M059J (cell line): ENCODE results near the gene LRR1. TPM values are rescaled to one million over a fixed set of nuclear protein-coding genes. Genes with fewer than 3 reads are reported as not detected.
"Not testable (repeated sequence)": the region's sequence is repeated elsewhere in the genome, so short reads cannot be mapped to it uniquely, and the experiment has no call there.

Source experiments
- DNase-seq: peaks from one replicate; pipeline ENCODE4 v3.0.0-alpha.2; 2012; ENCODE audit warnings: low read depth
- total RNA-seq: library from RNA; depleted of rRNA; stranded (reverse); fragments of >200 nt; shearing (Covaris generic); gene quantifications from 2 replicates; pipeline ENCODE4 v1.2.3, GENCODE V29; 2014

Gene LRR1
- total RNA-seq, 1 experiment from 2014 or later: 48.6 TPM

GRCh38 chr14:49585803-49586672 is 12.7 kb upstream of the LRR1 start, which contains the start of gene RPS29:
RPS29 (minus strand) TSS chr14:49586380; CDS start chr14:49586346, 34 bp downstream.
- DNase-seq: peak; percentile 98

GRCh38 chr14:49586673-49587460 is 11.9 kb upstream of the LRR1 start:
- DNase-seq: peak; percentile 71

- DNase-seq: no peak
These were observed 9.4 kb upstream of the LRR1 start for GRCh38 chr14:49589387-49589786.

- no peak for DNase-seq
These were observed 5.7 kb upstream of the LRR1 start for GRCh38 chr14:49593016-49593415.

GRCh38 chr14:49594347-49595091 is 4.2 kb upstream of the LRR1 start:
- DNase-seq: no peak

- DNase-seq: no peak
These were observed 603 bp upstream of the LRR1 start for GRCh38 chr14:49598189-49598484.

- DNase-seq: no peak
These were observed 8.8 kb downstream of the LRR1 start for GRCh38 chr14:49607583-49607982.

GRCh38 chr14:49612251-49612650 is 13.5 kb downstream of the LRR1 start:
- no peak for DNase-seq

- DNase-seq: no peak
These were observed 13.9 kb downstream of the LRR1 start for GRCh38 chr14:49612671-49613070.

- DNase-seq: no peak
These were observed 15.5 kb downstream of the LRR1 start for GRCh38 chr14:49614196-49614595.

- DNase-seq: no peak
These were observed 17.0 kb downstream of the LRR1 start for GRCh38 chr14:49615776-49616175.

GRCh38 chr14:49617852-49618519 is 19.2 kb downstream of the LRR1 start:
- no peak for DNase-seq

- DNase-seq: not testable (repeated sequence)
These were observed 20.5 kb downstream of the LRR1 start for GRCh38 chr14:49619273-49619672.

GRCh38 chr14:49619730-49620129 is 21.0 kb downstream of the LRR1 start:
- DNase-seq: no peak

GRCh38 chr14:49620182-49621113 is 21.7 kb downstream of the LRR1 start, which contains the start of the genes MGAT2 and RPL36AL:
MGAT2 (plus strand) TSS chr14:49620799; CDS start chr14:49621269, 470 bp downstream.
RPL36AL (minus strand) TSS chr14:49620626; CDS start chr14:49619104, 1,522 bp downstream.
- peak; percentile 98 for DNase-seq

GRCh38 chr14:49621114-49621881 is 22.6 kb downstream of the LRR1 start:
- DNase-seq: peak; percentile 68

GRCh38 chr14:49622022-49622607 is 23.4 kb downstream of the LRR1 start:
- no peak for DNase-seq

GRCh38 chr14:49623387-49623786 is 24.6 kb downstream of the LRR1 start:
- no peak for DNase-seq
